GM23338 (cell line): Measurements from ENCODE around the gene GPATCH4. TPM values are rescaled to one million over a fixed set of nuclear protein-coding genes. Genes with fewer than 3 reads are reported as not detected.

ENCODE experiments used
- ATAC-seq: fragments of 200-7000 bp; cut with Tn5 transposase; 3 replicates; pipeline ENCODE4 v1.9.1; 2020
- DNase-seq: peaks from one replicate; pipeline ENCODE4 v3.0.0-alpha.2; 2015; ENCODE audit warnings: low spot score
- H2AFZ ChIP-seq: fragments of 200-600 bp; sonication (generic); 2 replicates; pipeline ENCODE4 v1.8.0; 2016; ENCODE audit warnings: antibody characterized with exemption, mild to moderate bottlenecking, moderate library complexity
- H3F3A ChIP-seq: fragments of 200-600 bp; sonication (generic); replicated peaks from 2 replicates; pipeline ENCODE4 v1.8.0; 2017; ENCODE audit warnings: antibody characterized with exemption, mixed run types, low read depth
- H3K27ac ChIP-seq: fragments of 200-600 bp; sonication (generic); 2 replicates; pipeline ENCODE4 v1.6.1; 2016; ENCODE audit warnings: low read depth
- H3K27me3 ChIP-seq: fragments of 200-600 bp; sonication (generic); 2 replicates; pipeline ENCODE4 v1.8.0; 2016; ENCODE audit warnings: mild to moderate bottlenecking, mixed run types, moderate library complexity; ENCODE audit not compliant: insufficient read depth
- H3K36me3 ChIP-seq: fragments of 200-600 bp; sonication (generic); 2 replicates; pipeline ENCODE4 v1.8.0; 2016; ENCODE audit warnings: mild to moderate bottlenecking; ENCODE audit not compliant: insufficient read depth
- H3K4me1 ChIP-seq: fragments of 200-600 bp; sonication (generic); 2 replicates; pipeline ENCODE4 v1.8.0; 2016; ENCODE audit warnings: mild to moderate bottlenecking, moderate library complexity; ENCODE audit not compliant: insufficient read depth
- H3K4me2 ChIP-seq: fragments of 200-600 bp; sonication (generic); 2 replicates; pipeline ENCODE4 v1.7.1; 2017; ENCODE audit warnings: mixed run types
- H3K4me3 ChIP-seq: fragments of 200-600 bp; sonication (generic); 2 replicates; pipeline ENCODE4 v1.6.1; 2016; ENCODE audit warnings: mixed run types
- H3K79me2 ChIP-seq: fragments of 200-600 bp; sonication (generic); replicated peaks from 2 replicates; pipeline ENCODE4 v1.8.0; 2017; ENCODE audit warnings: mild to moderate bottlenecking; ENCODE audit not compliant: insufficient read depth
- H3K9me2 ChIP-seq: fragments of 200-600 bp; sonication (generic); 2 replicates; pipeline ENCODE4 v1.8.0; 2017; ENCODE audit not compliant: insufficient read depth
- H4K20me1 ChIP-seq: fragments of 200-600 bp; sonication (generic); replicated peaks from 2 replicates; pipeline ENCODE4 v1.8.0; 2017; ENCODE audit warnings: mild to moderate bottlenecking; ENCODE audit not compliant: insufficient read depth
- H3K27ac Mint-ChIP-seq: 2 replicates; pipeline ENCODE4 v1.8.0; 2020; ENCODE audit warnings: inconsistent platforms, mild to moderate bottlenecking, moderate library complexity, mixed read lengths
- H3K27me3 Mint-ChIP-seq: 3 replicates; pipeline ENCODE4 v1.8.0; 2022; ENCODE audit warnings: low read depth, mild to moderate bottlenecking, moderate library complexity, mixed read lengths, inconsistent platforms; ENCODE audit not compliant: insufficient read depth, poor library complexity
- H3K36me3 Mint-ChIP-seq: 3 replicates; pipeline ENCODE4 v1.8.0; 2021; ENCODE audit warnings: low read depth, mild to moderate bottlenecking, inconsistent platforms, moderate library complexity, mixed read lengths
- H3K4me1 Mint-ChIP-seq: 3 replicates; pipeline ENCODE4 v1.8.0; 2020; ENCODE audit warnings: mild to moderate bottlenecking, inconsistent platforms, mixed read lengths
- H3K4me3 Mint-ChIP-seq: 3 replicates; pipeline ENCODE4 v1.8.0; 2021; ENCODE audit warnings: moderate library complexity, mild to moderate bottlenecking, inconsistent platforms, mixed read lengths
- H3K9me3 Mint-ChIP-seq: 3 replicates; pipeline ENCODE4 v1.8.0; 2020; ENCODE audit warnings: moderate library complexity, mild to moderate bottlenecking, inconsistent platforms, mixed read lengths
- CTCF ChIP-seq, 2 experiments: fragments of 200-600 bp in 1 of 2; sonication (generic) in 1 of 2; conservative IDR thresholded peaks; 2 replicates each; pipeline versions ENCODE4 v1.5.1 to v1.6.1; 2016 to 2017; ENCODE audit warnings: antibody characterized with exemption in 2 of 2, low read depth in 2 of 2, mild to moderate bottlenecking in 2 of 2, moderate library complexity in 1 of 2
- ETS1 ChIP-seq: IDR thresholded peaks from 2 replicates; pipeline ENCODE4 v1.6.1; 2016; ENCODE audit warnings: antibody characterized with exemption
- EZH2 ChIP-seq: fragments of 200-600 bp; sonication (generic); IDR thresholded peaks from one replicate; pipeline ENCODE4 v1.8.0; 2017; ENCODE audit warnings: antibody characterized with exemption, mild to moderate bottlenecking, low read depth; ENCODE audit not compliant: unreplicated experiment
- EZH2phosphoT487 ChIP-seq: fragments of 200-600 bp; sonication (generic); IDR thresholded peaks from one replicate; pipeline ENCODE4 v1.8.1; 2018; ENCODE audit warnings: antibody characterized with exemption; ENCODE audit not compliant: unreplicated experiment
- NANOG ChIP-seq: IDR thresholded peaks from 2 replicates; pipeline ENCODE4 v1.6.1; 2016; ENCODE audit warnings: antibody characterized with exemption, borderline replicate concordance
- POLR2AphosphoS5 ChIP-seq: IDR thresholded peaks from 2 replicates; pipeline ENCODE4 v1.6.1; 2016; ENCODE audit warnings: antibody characterized with exemption, low read depth
- REST ChIP-seq: IDR thresholded peaks from one replicate; pipeline ENCODE4 v1.6.1; 2018; ENCODE audit warnings: antibody characterized with exemption; ENCODE audit not compliant: unreplicated experiment
- ZNF114 ChIP-seq: fragments of 250-450 bp; sonication (Bioruptor Pico); IDR thresholded peaks from 2 replicates; pipeline ENCODE4 v1.5.0; 2020; ENCODE audit warnings: mild to moderate bottlenecking, moderate library complexity
- polyA plus RNA-seq: library from polyadenylated mRNA; unstranded; fragments of >200 nt; fragmentation: Nextera tagmentation; extraction: Ambion mirVana; gene quantifications from 2 replicates; pipeline ENCODE4 v1.2.1, GENCODE V29; 2016
- total RNA-seq: library from RNA; depleted of rRNA; stranded (reverse); fragments of >200 nt; shearing (Covaris generic); gene quantifications from 2 replicates; pipeline ENCODE4 v1.2.3, GENCODE V29; 2014

GPATCH4 gene
- total and polyA plus RNA-seq, 2 experiments from 2014 or later, result 58.9 to 187 TPM

GRCh38 chr1:156616463-156616862 is 15.2 kb upstream of the GPATCH4 start (continued):
- TF ChIP-seq EZH2phosphoT487 (no peak), POLR2AphosphoS5 (no peak), REST (no peak), EZH2 (no peak), NANOG (no peak)

- Histone ChIP-seq H3K79me2 (no peaks in the 10 kb centered on the region), H3F3A (peaks cover 6% of the 10 kb centered on the region; the same call in 1 of the 2 replicates), H4K20me1 (no peaks in the 10 kb centered on the region), H3K27me3 (peaks cover 15% of the 10 kb centered on the region), H3K4me1 (peaks cover 7% of the 10 kb centered on the region; the same call in 1 of the 2 replicates), H3K27ac (no peak overlapping the region), H3K4me2 (no peak overlapping the region), H3K4me3 (no peak overlapping the region), H3K9me2 (no peaks in the 10 kb centered on the region), H2AFZ (no peak overlapping the region), H3K36me3 (no peaks in the 10 kb centered on the region)
- ATAC-seq, result no peak
- H3K27me3 Mint-ChIP-seq, result peaks cover 12% of the 10 kb centered on the region
- H3K27ac Mint-ChIP-seq, result no peak overlapping the region
- peaks cover 14% of the 10 kb centered on the region for H3K4me1 Mint-ChIP-seq
- H3K4me3 Mint-ChIP-seq, result no peak overlapping the region
- H3K9me3 Mint-ChIP-seq, result no peaks in the 10 kb centered on the region
- no peaks in the 10 kb centered on the region for H3K36me3 Mint-ChIP-seq
- no peak for DNase-seq
- no peak for TF ChIP-seq REST
- no peak for TF ChIP-seq CTCF (conservative IDR thresholded peaks at IDR 0.05; ENCODE audit: low read depth in 2 of 2)
- TF ChIP-seq ETS1, result no peak
- no peak for TF ChIP-seq ZNF114 (CRISPR knock-in tag)
- TF ChIP-seq NANOG, result no peak
- no peak for TF ChIP-seq EZH2
Observed at GRCh38 chr1:156615946-156616345, 14.7 kb upstream of the GPATCH4 start.
